Thoracic aorta (tissue), 2 donors: Measurements from ENCODE around the gene PCBP1. TPM values are rescaled to one million over a fixed set of nuclear protein-coding genes. Genes with fewer than 3 reads are reported as not detected.
"Not testable (repeated sequence)": the region's sequence is repeated elsewhere in the genome, so short reads cannot be mapped to it uniquely, and the experiment has no call there.

ENCODE experiments used
- ATAC-seq: fragments of 150-250 bp; one replicate; pipeline ENCODE4 v1.8.0; 2017; ENCODE audit warnings: low read depth; ENCODE audit not compliant: insufficient number of reproducible peaks, low FRiP score
- DNase-seq: peaks from one replicate; pipeline ENCODE4 v3.0.0-alpha.2; 2020; ENCODE audit warnings: low spot score
- H3K27ac ChIP-seq, 2 donors: fragments of 200-600 bp; sonication (generic); 1 replicate in 1 of 2; 2 replicates in 1 of 2; pipeline ENCODE4 v1.5.1; 2016; ENCODE audit warnings: mild to moderate bottlenecking in 2 of 2, moderate library complexity in 2 of 2
- H3K27me3 ChIP-seq: fragments of 200-600 bp; sonication (generic); replicated peaks from 2 replicates; pipeline ENCODE4 v1.6.0; 2016; ENCODE audit warnings: mild to moderate bottlenecking; ENCODE audit not compliant: insufficient read depth
- H3K36me3 ChIP-seq: fragments of 200-600 bp; sonication (generic); one replicate; pipeline ENCODE4 v1.5.1; 2016
- H3K4me1 ChIP-seq, 2 donors: fragments of 200-600 bp; sonication (generic); 1 replicate in 1 of 2; 2 replicates in 1 of 2; pipeline versions ENCODE4 v1.5.1 to v1.6.0; 2016; ENCODE audit warnings: low read depth in 2 of 2, mild to moderate bottlenecking in 1 of 2; ENCODE audit not compliant: control insufficient read depth in 1 of 2
- H3K4me3 ChIP-seq: fragments of 200-600 bp; sonication (generic); 2 replicates; pipeline ENCODE4 v1.5.1; 2016; ENCODE audit warnings: mild to moderate bottlenecking
- H3K9me3 ChIP-seq: fragments of 200-600 bp; sonication (generic); 2 replicates; pipeline ENCODE4 v1.5.1; 2016
- total RNA-seq, 2 donors: library from RNA; depleted of rRNA; stranded (reverse); fragments of >200 nt; gene quantifications; one replicate each; pipeline versions ENCODE4 v1.1.0 to v1.2.3, GENCODE V29; 2016
- TF ChIP-seq, protein P1 (sequence below): fragments of 200-600 bp; sonication (generic); IDR thresholded peaks from one replicate; pipeline ENCODE4 v1.5.1; 2019; ENCODE audit warnings: antibody characterized with exemption

The PCBP1 gene
- total RNA-seq, 2 donors from 2014 or later = 153 to 235 TPM

DNA sequence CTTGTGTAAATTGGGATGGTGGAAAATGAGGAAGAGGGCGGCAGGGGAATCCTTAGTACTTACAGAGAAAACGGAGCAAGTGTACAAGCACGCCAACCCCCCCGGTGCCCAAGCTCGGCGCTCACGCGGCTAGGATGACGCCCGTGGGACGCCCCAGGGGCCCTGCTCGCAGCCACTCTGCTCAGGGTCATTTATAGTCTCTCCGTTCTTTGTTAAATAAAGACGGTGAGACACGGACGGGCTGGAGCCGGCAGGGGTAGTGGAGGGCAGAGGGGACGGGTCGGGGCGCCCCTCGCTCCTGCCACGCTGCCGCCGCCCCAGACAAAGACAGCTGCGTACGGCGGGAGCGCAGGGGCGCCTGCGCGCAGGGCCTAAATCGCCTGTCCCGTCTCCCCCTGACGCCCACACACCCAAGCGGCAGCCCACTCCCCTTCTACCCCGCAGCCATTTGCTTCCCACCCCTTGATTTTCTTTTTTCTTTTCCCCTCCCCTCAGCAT is 37.8 kb downstream of the PCBP1 start:
- H3K27me3 ChIP-seq = no peaks in the 10 kb centered on the region
- no peak for DNase-seq
- peaks cover 19 to 34% of the 10 kb centered on the region in 2 donors for H3K4me1 ChIP-seq
- H3K9me3 ChIP-seq = no peaks in the 10 kb centered on the region
- TF ChIP-seq, protein P1, sequence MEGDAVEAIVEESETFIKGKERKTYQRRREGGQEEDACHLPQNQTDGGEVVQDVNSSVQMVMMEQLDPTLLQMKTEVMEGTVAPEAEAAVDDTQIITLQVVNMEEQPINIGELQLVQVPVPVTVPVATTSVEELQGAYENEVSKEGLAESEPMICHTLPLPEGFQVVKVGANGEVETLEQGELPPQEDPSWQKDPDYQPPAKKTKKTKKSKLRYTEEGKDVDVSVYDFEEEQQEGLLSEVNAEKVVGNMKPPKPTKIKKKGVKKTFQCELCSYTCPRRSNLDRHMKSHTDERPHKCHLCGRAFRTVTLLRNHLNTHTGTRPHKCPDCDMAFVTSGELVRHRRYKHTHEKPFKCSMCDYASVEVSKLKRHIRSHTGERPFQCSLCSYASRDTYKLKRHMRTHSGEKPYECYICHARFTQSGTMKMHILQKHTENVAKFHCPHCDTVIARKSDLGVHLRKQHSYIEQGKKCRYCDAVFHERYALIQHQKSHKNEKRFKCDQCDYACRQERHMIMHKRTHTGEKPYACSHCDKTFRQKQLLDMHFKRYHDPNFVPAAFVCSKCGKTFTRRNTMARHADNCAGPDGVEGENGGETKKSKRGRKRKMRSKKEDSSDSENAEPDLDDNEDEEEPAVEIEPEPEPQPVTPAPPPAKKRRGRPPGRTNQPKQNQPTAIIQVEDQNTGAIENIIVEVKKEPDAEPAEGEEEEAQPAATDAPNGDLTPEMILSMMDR = no peak
- peak overlapping the region; percentile 96 to 99 for H3K27ac ChIP-seq
- no peaks in the 10 kb centered on the region for H3K36me3 ChIP-seq
- H3K4me3 ChIP-seq = peak overlapping the region; percentile 78
- ATAC-seq = no peak

DNA sequence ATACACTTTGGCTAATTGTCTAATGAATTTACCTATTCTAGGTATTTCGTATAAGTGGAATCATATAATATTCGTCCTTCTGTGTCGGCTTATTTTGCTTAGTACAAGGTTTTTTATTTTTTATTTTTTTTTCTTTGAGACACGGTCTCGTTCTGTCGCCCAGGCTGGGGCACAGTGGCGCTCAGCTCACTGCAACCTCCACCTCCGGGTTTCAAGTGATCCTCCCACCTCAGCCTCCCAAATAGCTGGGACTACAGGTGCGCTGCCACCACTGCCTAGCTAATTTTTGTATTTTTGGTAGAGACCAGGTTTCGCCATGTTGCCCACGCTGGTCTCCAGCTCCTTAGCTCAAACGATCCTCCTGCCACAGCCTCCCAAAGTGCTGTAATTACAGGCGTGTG is 38.2 kb downstream of the PCBP1 start:
- Histone ChIP-seq H3K27ac (peak overlapping the region; percentile 96 to 99), H3K27me3 (no peaks in the 10 kb centered on the region), H3K9me3 (no peaks in the 10 kb centered on the region), H3K36me3 (no peaks in the 10 kb centered on the region), H3K4me3 (peak overlapping the region; percentile 78), H3K4me1 (peaks cover 19 to 34% of the 10 kb centered on the region in 2 donors)
- DNase-seq = no peak
- no peak for ATAC-seq
- TF ChIP-seq, protein P1 = no peak

DNA sequence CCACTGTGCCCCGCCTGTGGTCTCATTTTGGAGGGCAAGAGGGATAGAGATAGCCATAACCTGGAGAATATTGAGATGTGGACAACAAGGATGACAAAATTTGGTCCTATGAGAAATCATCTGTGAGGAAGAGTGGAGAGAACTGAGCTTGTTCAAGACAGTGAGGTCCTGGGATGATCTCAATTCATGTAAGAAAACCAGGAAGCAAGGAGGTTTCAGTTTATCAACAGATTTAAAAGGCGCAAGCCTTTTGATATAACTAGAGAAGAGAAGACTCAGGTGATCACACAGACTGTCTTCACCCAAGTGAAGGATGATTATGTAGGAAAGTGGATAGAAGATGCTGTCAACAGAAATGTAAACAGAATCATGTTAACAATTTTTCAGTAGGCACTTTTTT is 39.1 kb downstream of the PCBP1 start:
- Histone ChIP-seq H3K9me3 (no peaks in the 10 kb centered on the region), H3K4me3 (no peak overlapping the region), H3K27ac (no peak overlapping the region), H3K27me3 (no peaks in the 10 kb centered on the region), H3K36me3 (no peaks in the 10 kb centered on the region), H3K4me1 (peaks cover 20 to 42% of the 10 kb centered on the region in 2 donors)
- no peak for ATAC-seq
- no peak for DNase-seq
- TF ChIP-seq, protein P1 = no peak

DNA sequence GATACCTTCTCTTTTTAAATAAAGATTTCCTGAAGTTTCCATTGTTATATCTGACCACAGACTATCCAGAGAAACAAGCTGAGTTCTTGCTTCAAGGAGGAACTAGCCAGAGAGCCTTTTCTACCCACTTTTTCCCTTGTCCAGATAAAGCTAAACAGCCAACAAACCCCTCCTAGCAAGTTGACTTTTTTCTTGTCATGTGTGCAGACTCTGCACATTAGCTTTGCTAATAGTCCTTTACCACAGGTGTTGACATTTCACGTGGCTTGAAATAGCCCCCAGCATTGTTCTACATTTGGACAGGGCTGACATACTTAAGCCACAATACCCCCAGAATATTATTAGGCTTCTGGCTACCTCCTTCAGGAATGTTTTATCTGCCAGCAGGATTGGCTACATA is 40.7 kb downstream of the PCBP1 start:
- Histone ChIP-seq H3K27ac (no peak overlapping the region), H3K9me3 (no peaks in the 10 kb centered on the region), H3K4me1 (peaks cover 28 to 48% of the 10 kb centered on the region in 2 donors), H3K36me3 (no peaks in the 10 kb centered on the region), H3K27me3 (no peaks in the 10 kb centered on the region), H3K4me3 (no peak overlapping the region)
- no peak for ATAC-seq
- TF ChIP-seq, protein P1 = no peak
- DNase-seq = no peak

DNA sequence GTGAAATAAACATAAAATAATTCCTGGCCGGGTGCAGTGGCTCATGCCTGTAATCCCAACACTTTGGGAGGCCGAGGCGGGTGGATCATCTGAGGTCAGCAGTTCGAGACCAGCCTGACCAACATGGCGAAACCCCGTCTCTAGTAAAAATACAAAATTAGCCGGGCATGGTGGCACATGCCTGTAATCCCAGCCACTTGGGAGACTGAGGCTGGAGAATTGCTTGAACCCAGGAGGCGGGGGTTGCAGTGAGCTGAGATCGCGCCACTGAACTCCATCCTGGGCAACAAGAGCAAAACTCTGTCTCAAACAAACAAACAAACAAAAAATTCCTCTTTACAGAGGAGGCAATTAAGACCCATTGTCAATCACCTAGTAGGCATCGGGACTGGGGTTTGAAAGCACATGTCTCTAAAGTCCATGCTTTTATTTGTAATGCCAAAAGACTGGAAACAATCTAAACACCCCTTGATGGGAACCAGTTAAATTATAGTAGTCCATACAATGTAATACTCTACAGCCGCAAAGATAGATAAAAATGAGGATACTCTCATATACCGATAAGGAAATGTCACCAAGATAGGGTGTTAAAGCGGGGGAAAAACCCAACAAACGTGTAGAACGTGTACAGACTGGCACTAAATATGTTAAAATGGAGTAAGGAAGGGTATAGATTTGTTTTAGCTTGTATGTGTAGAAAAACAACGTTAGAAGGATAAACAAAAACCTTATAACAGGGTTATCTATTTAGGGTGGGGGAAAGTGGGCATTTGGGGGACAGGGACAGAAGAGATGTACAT is 44.3 kb downstream of the PCBP1 start:
- Histone ChIP-seq H3K4me3 (peak overlapping the region; percentile 68), H3K4me1 (peaks cover 28 to 53% of the 10 kb centered on the region in 2 donors), H3K27ac (peak overlapping the region; percentile 86 to 87)
- not testable (repeated sequence) for ATAC-seq, H3K27me3 ChIP-seq, H3K36me3 ChIP-seq, H3K9me3 ChIP-seq, DNase-seq
